Activated CD4-positive, alpha-beta T cell treated with anti-CD3 and anti-CD28 coated beads, Interleukin-2, amount 10 ng/mL, durations not matched to agents 7 days and 5 days (primary cell): Measurements from ENCODE around the gene RPAP3. TPM values are rescaled to one million over a fixed set of nuclear protein-coding genes. Genes with fewer than 3 reads are reported as not detected.
"Not testable (repeated sequence)": the region's sequence is repeated elsewhere in the genome, so short reads cannot be mapped to it uniquely, and the experiment has no call there.

Experiments used
- CTCF ChIA-PET: fragments of 350-600 bp; sonication (Branson Sonifier 250); formaldehyde crosslinking; loops from one replicate; lab custom pipeline; 2021; ENCODE audit warnings: antibody characterized with exemption; lab: Charles Lee
- POLR2A ChIA-PET: fragments of 350-600 bp; sonication (Branson Sonifier 250); formaldehyde crosslinking; loops from one replicate; lab custom pipeline; 2021; ENCODE audit warnings: antibody characterized with exemption; lab: Charles Lee
- DNase-seq: peaks from one replicate; pipeline ENCODE4 v3.0.0-alpha.2; 2020
- H3K27ac Mint-ChIP-seq: one replicate; pipeline ENCODE4 v1.8.0; 2021; ENCODE audit warnings: mild to moderate bottlenecking, moderate library complexity, mixed read lengths
- H3K27me3 Mint-ChIP-seq: one replicate; pipeline ENCODE4 v1.8.0; 2021; ENCODE audit warnings: mixed read lengths
- H3K36me3 Mint-ChIP-seq: one replicate; pipeline ENCODE4 v1.8.0; 2021; ENCODE audit warnings: low read depth, mixed read lengths
- H3K4me1 Mint-ChIP-seq: one replicate; pipeline ENCODE4 v1.8.0; 2021; ENCODE audit warnings: mixed read lengths
- H3K4me3 Mint-ChIP-seq: one replicate; pipeline ENCODE4 v1.8.0; 2021; ENCODE audit warnings: mild to moderate bottlenecking, moderate library complexity, mixed read lengths
- H3K9me3 Mint-ChIP-seq: one replicate; pipeline ENCODE4 v1.8.0; 2021; ENCODE audit warnings: mixed read lengths
- total RNA-seq, 2 experiments: library from RNA; stranded (reverse); gene quantifications; one replicate each; pipeline ENCODE4 v1.2.3, GENCODE V29; 2021

RPAP3 gene
- total RNA-seq, 2 experiments from 2014 or later = 40.3 to 42.9 TPM

- no peaks in the 10 kb centered on the region for H3K27me3 Mint-ChIP-seq
- ChIA-PET POLR2A (no interaction called here), CTCF (interaction anchor here (0.6 to 1.7 kb wide), 15 partner anchors 10 to 980 kb away, joined by 3 to 5 read pairs (median 3); no protein-coding TSS in a partner anchor)
- H3K27ac Mint-ChIP-seq = no peak overlapping the region
- no peak overlapping the region for H3K4me3 Mint-ChIP-seq
- peaks cover 4% of the 10 kb centered on the region for H3K4me1 Mint-ChIP-seq
- peak; percentile 38 for DNase-seq
- peaks cover 61% of the 10 kb centered on the region for H3K36me3 Mint-ChIP-seq
- H3K9me3 Mint-ChIP-seq = peaks cover 51% of the 10 kb centered on the region
Observed at GRCh38 chr12:47636908-47637780, 68.7 kb downstream of the RPAP3 start.

- H3K4me1 Mint-ChIP-seq, POLR2A ChIA-PET, H3K27ac Mint-ChIP-seq, H3K4me3 Mint-ChIP-seq, H3K27me3 Mint-ChIP-seq, DNase-seq: not testable (repeated sequence)
- CTCF ChIA-PET = interaction anchor here (0.6 to 1.3 kb wide), 2 partner anchors 60 to 1708 kb away, joined by 3 read pairs; no protein-coding TSS in a partner anchor
- H3K36me3 Mint-ChIP-seq = peaks cover 53% of the 10 kb centered on the region
- peaks cover 47% of the 10 kb centered on the region for H3K9me3 Mint-ChIP-seq
Observed at GRCh38 chr12:47635770-47636169, 70.1 kb downstream of the RPAP3 start.

GRCh38 chr12:47634127-47634526, 71.7 kb downstream of the RPAP3 start:
- DNase-seq = no peak
- Mint-ChIP-seq H3K4me3 (no peak overlapping the region), H3K9me3 (peaks cover 36% of the 10 kb centered on the region), H3K36me3 (peaks cover 49% of the 10 kb centered on the region), H3K27me3 (no peaks in the 10 kb centered on the region), H3K4me1 (no peaks in the 10 kb centered on the region), H3K27ac (no peak overlapping the region)
- ChIA-PET POLR2A (no interaction called here), CTCF (no interaction called here)

GRCh38 chr12:47621960-47622359, 83.9 kb downstream of the RPAP3 start:
- ChIA-PET CTCF (no interaction called here), POLR2A (no interaction called here)
- peaks cover 11% of the 10 kb centered on the region for H3K9me3 Mint-ChIP-seq
- DNase-seq = no peak
- H3K27me3 Mint-ChIP-seq = no peaks in the 10 kb centered on the region
- no peak overlapping the region for H3K27ac Mint-ChIP-seq
- H3K36me3 Mint-ChIP-seq = peaks cover 13% of the 10 kb centered on the region
- no peaks in the 10 kb centered on the region for H3K4me1 Mint-ChIP-seq
- no peak overlapping the region for H3K4me3 Mint-ChIP-seq

GRCh38 chr12:47617476-47617875, 88.4 kb downstream of the RPAP3 start:
- Mint-ChIP-seq H3K4me3 (no peak overlapping the region), H3K27ac (no peak overlapping the region), H3K9me3 (peaks cover 16% of the 10 kb centered on the region), H3K36me3 (no peaks in the 10 kb centered on the region), H3K27me3 (no peaks in the 10 kb centered on the region), H3K4me1 (no peaks in the 10 kb centered on the region)
- ChIA-PET CTCF (no interaction called here), POLR2A (no interaction called here)
- no peak for DNase-seq

- H3K27ac Mint-ChIP-seq = no peak overlapping the region
- ChIA-PET CTCF (interaction anchor here (1.1 kb wide), 1 partner anchor 1262 kb away, joined by 3 read pairs; no protein-coding TSS in a partner anchor), POLR2A (no interaction called here)
- H3K4me3 Mint-ChIP-seq = no peak overlapping the region
- no peaks in the 10 kb centered on the region for H3K4me1 Mint-ChIP-seq
- DNase-seq = no peak
- no peaks in the 10 kb centered on the region for H3K27me3 Mint-ChIP-seq
- no peaks in the 10 kb centered on the region for H3K36me3 Mint-ChIP-seq
- peaks cover 23% of the 10 kb centered on the region for H3K9me3 Mint-ChIP-seq
Observed at GRCh38 chr12:47616440-47616839, 89.4 kb downstream of the RPAP3 start.

- DNase-seq = no peak
- no peak overlapping the region for H3K4me3 Mint-ChIP-seq
- no peaks in the 10 kb centered on the region for H3K36me3 Mint-ChIP-seq
- peaks cover 25% of the 10 kb centered on the region for H3K9me3 Mint-ChIP-seq
- H3K27ac Mint-ChIP-seq = no peak overlapping the region
- POLR2A ChIA-PET = no interaction called here
- no peaks in the 10 kb centered on the region for H3K4me1 Mint-ChIP-seq
- CTCF ChIA-PET = interaction anchor here (1.1 kb wide), 1 partner anchor 1261 kb away, joined by 3 read pairs; no protein-coding TSS in a partner anchor
- H3K27me3 Mint-ChIP-seq = no peaks in the 10 kb centered on the region
Observed at GRCh38 chr12:47615711-47616110, 90.1 kb downstream of the RPAP3 start.

- Mint-ChIP-seq H3K27ac (no peak overlapping the region), H3K36me3 (no peaks in the 10 kb centered on the region), H3K27me3 (no peaks in the 10 kb centered on the region), H3K4me3 (no peak overlapping the region), H3K9me3 (peaks cover 30% of the 10 kb centered on the region), H3K4me1 (no peaks in the 10 kb centered on the region)
- DNase-seq = no peak
- CTCF ChIA-PET = no interaction called here
- POLR2A ChIA-PET = no interaction called here
Observed at GRCh38 chr12:47614521-47614920, 91.3 kb downstream of the RPAP3 start.

GRCh38 chr12:47612953-47613352, 92.9 kb downstream of the RPAP3 start:
- no peaks in the 10 kb centered on the region for H3K36me3 Mint-ChIP-seq
- no peaks in the 10 kb centered on the region for H3K4me1 Mint-ChIP-seq
- no peak for DNase-seq
- H3K4me3 Mint-ChIP-seq = no peak overlapping the region
- ChIA-PET CTCF (no interaction called here), POLR2A (no interaction called here)
- peaks cover 35% of the 10 kb centered on the region for H3K9me3 Mint-ChIP-seq
- no peak overlapping the region for H3K27ac Mint-ChIP-seq
- H3K27me3 Mint-ChIP-seq = no peaks in the 10 kb centered on the region

GRCh38 chr12:47611906-47612305, 93.9 kb downstream of the RPAP3 start:
- no peaks in the 10 kb centered on the region for H3K4me1 Mint-ChIP-seq
- H3K4me3 Mint-ChIP-seq = no peak overlapping the region
- no peaks in the 10 kb centered on the region for H3K36me3 Mint-ChIP-seq
- DNase-seq = no peak
- H3K27ac Mint-ChIP-seq = no peak overlapping the region
- ChIA-PET CTCF (interaction anchor here (0.6 to 2.1 kb wide), 2 partner anchors 18 to 78 kb away, joined by 4 to 5 read pairs; no protein-coding TSS in a partner anchor), POLR2A (no interaction called here)
- H3K27me3 Mint-ChIP-seq = no peaks in the 10 kb centered on the region
- peaks cover 42% of the 10 kb centered on the region for H3K9me3 Mint-ChIP-seq

Other genes with a start within 250 kb of the RPAP3 start
- gene ENDOU, start 19.5 kb upstream of the RPAP3 start, total RNA-seq = not detected
- under 1 TPM in 1 of 2 experiments, not detected in 1; 0.15 TPM for gene RAPGEF3, start 52.9 kb upstream of the RPAP3 start, total RNA-seq
- gene SLC48A1, start 67.2 kb upstream of the RPAP3 start, total RNA-seq = 1 to 10 TPM; 7.9 to 9.1 TPM
- gene HDAC7, start 113.9 kb upstream of the RPAP3 start, total RNA-seq = 100 to 1,000 TPM; 218 to 232 TPM
- 10 to 100 TPM; 16.4 to 17.3 TPM for gene VDR, start 199.0 kb upstream of the RPAP3 start, total RNA-seq